ENCODE measurements around the gene PHLPP1. TPM values are rescaled to one million over a fixed set of nuclear protein-coding genes. Genes with fewer than 3 reads are reported as not detected.

Gene PHLPP1
- total RNA-seq, 2 experiments from 2014 or later: 9.0 to 12.4 TPM

- Histone ChIP-seq H3K27ac (ENCODE audit: low read depth, low read length, poor library complexity, severe bottlenecking) (no peak overlapping the region), H4K20me1 (ENCODE audit: insufficient read depth, low read length) (peaks cover 10% of the 10 kb centered on the region), H3K4me3 (ENCODE audit: low read depth, low read length, poor library complexity, severe bottlenecking) (peak overlapping the region; percentile 71), H2AFZ (ENCODE audit: low read length) (no peak overlapping the region), H3K36me3 (ENCODE audit: insufficient read depth, low read length) (no peaks in the 10 kb centered on the region), H3K9me3 (ENCODE audit: low read length) (no peaks in the 10 kb centered on the region), H3K4me1 (ENCODE audit: insufficient read depth, low read length, poor library complexity, severe bottlenecking) (peaks cover 11% of the 10 kb centered on the region), H3K4me2 (ENCODE audit: low read length) (peak overlapping the region; percentile 92), H3K9me2 (ENCODE audit: insufficient read depth, low read length) (no peaks in the 10 kb centered on the region), H3K79me2 (ENCODE audit: insufficient read depth, low read depth, low read length) (peaks cover 45% of the 10 kb centered on the region)
- TF ChIP-seq EZH2phosphoT487 (IDR thresholded peaks at IDR 0.05; ENCODE audit: borderline replicate concordance, low read depth, low read length) (no peak), CTCF (conservative IDR thresholded peaks at IDR 0.05; ENCODE audit: low read length) (no peak)
- ChIA-PET POLR2A (no interaction called here), CTCF (ENCODE audit: unreplicated experiment) (no interaction called here)
- intact Hi-C loops (cut with micrococcal nuclease; ENCODE audit: unreplicated experiment): loop anchor here (5.0 kb wide), 1 partner anchor 217 kb away; no protein-coding TSS in a partner anchor
- no peak for DNase-seq (ENCODE audit: low spot score)
- no TSS peak for BruUV-seq (replicated peaks)
Observed at GRCh38 chr18:62720048-62720447, 4.7 kb downstream of the PHLPP1 start.

DNA sequence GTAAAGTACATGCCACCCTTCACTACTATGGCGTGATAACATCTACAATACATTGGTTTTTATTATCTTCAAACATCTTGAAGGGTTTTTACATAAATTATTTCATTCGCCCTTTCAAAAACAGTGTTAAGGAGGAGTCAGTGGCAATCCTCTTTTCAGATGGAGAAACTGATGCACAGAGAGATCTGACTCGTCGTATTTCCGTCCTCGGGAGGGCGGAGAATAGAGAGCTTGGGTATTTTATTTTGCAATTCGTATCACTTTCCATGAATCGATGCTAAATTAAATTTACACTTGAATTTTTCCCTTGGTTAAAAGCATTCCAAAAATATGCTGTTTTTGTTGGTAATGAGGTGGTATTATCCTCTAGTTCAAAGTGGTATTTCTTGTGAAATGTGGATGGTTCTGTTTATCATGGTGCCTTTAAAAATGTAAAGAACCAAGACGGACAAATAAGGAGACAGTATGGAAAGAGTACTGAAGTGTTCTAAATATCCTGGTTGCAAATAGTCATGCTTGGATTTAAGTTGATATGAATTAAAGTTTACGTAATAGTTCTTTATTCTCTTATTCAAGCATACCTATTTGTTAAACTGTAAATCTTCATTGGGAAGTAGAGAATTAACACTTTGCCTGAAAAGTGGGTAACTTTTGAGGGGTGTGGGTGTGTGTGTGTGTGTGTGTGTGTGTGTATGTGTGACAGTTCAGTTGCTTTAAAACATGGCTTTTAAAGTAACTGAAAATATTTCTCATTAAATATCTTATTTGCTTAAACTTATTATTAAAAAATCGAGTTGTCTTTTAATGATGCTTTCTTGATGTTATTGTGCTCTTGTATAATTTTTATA, 5.6 kb downstream of the PHLPP1 start:
- H4K20me1 ChIP-seq (ENCODE audit: insufficient read depth, low read length): peaks cover 10% of the 10 kb centered on the region
- H3K4me1 ChIP-seq (ENCODE audit: insufficient read depth, low read length, poor library complexity, severe bottlenecking): peaks cover 18% of the 10 kb centered on the region
- no peak for TF ChIP-seq CTCF (conservative IDR thresholded peaks at IDR 0.05; ENCODE audit: low read length)
- TF ChIP-seq EZH2phosphoT487 (IDR thresholded peaks at IDR 0.05; ENCODE audit: borderline replicate concordance, low read depth, low read length): no peak
- CTCF ChIA-PET (ENCODE audit: unreplicated experiment): no interaction called here
- H3K27ac ChIP-seq (ENCODE audit: low read depth, low read length, poor library complexity, severe bottlenecking): no peak overlapping the region
- no TSS peak for BruUV-seq (replicated peaks)
- H3K4me3 ChIP-seq (ENCODE audit: low read depth, low read length, poor library complexity, severe bottlenecking): no peak overlapping the region
- intact Hi-C loops (cut with micrococcal nuclease; ENCODE audit: unreplicated experiment): loop anchor here (5.0 kb wide), 1 partner anchor 216 kb away; no protein-coding TSS in a partner anchor
- H3K4me2 ChIP-seq (ENCODE audit: low read length): no peak overlapping the region
- peaks cover 52% of the 10 kb centered on the region for H3K79me2 ChIP-seq (ENCODE audit: insufficient read depth, low read depth, low read length)
- no peak for DNase-seq (ENCODE audit: low spot score)
- POLR2A ChIA-PET: interaction anchor here (0.8 kb wide), 1 partner anchor 229 kb away, joined by 3 read pairs; no protein-coding TSS in a partner anchor
- H3K36me3 ChIP-seq (ENCODE audit: insufficient read depth, low read length): no peaks in the 10 kb centered on the region
- no peak overlapping the region for H2AFZ ChIP-seq (ENCODE audit: low read length)
- no peaks in the 10 kb centered on the region for H3K9me2 ChIP-seq (ENCODE audit: insufficient read depth, low read length)
- H3K9me3 ChIP-seq (ENCODE audit: low read length): no peaks in the 10 kb centered on the region

Measured in OCI-LY7 (cell line).